Measurements from ENCODE around the gene ZNF385A. TPM values are rescaled to one million over a fixed set of nuclear protein-coding genes. Genes with fewer than 3 reads are reported as not detected.

The ZNF385A gene
- total and polyA plus RNA-seq, 2 experiments from 2014 or later = 13.4 to 20.0 TPM

DNA sequence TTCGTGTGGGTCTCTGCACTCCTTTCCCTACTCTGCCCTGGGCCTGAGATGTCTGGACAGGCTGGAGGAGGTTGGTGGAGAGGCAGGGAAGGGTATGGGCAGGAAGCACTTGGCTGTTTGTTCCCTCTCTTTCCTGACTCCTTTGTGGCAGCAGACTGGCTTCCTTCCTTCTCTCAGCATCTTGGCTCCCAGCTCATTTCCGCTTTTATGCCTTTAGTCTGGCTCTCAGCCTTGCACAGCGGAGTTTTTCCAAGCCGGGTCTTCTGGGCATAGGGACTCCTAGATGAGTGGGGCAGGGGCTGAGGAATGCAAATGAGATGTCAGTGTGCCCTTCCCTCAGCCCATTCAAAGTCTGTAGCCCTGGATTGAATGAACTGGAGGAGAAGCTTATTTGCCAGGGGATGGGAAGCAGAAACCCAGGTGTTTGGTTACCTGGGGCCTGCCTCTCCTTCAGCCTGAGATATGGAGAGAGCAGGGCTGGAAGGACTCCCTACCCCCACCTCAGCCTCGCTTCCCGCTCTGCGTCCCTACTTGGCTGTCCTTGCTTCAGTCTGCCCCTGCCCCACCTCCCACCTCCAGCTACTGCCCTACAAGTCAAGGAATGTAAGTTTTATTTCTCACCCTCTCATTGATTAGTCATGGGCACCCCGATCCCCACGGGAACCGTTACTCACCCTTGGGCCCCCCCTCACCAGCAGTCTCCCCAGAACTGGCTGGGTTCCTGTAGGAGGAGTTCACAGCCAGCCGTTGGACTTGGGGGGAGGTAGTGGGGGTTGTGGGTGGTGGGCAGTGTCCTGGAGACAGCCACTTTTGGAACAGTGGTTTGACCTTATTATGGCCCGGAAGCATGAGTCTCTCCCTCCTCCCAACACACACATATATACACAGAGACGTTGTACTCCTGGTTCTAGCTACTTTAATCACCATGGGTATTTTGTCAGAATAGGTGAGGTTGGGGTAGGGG is 43.8 kb upstream of the ZNF385A start:
- no peaks in the 10 kb centered on the region for H3K36me3 ChIP-seq
- TF ChIP-seq, protein P1, sequence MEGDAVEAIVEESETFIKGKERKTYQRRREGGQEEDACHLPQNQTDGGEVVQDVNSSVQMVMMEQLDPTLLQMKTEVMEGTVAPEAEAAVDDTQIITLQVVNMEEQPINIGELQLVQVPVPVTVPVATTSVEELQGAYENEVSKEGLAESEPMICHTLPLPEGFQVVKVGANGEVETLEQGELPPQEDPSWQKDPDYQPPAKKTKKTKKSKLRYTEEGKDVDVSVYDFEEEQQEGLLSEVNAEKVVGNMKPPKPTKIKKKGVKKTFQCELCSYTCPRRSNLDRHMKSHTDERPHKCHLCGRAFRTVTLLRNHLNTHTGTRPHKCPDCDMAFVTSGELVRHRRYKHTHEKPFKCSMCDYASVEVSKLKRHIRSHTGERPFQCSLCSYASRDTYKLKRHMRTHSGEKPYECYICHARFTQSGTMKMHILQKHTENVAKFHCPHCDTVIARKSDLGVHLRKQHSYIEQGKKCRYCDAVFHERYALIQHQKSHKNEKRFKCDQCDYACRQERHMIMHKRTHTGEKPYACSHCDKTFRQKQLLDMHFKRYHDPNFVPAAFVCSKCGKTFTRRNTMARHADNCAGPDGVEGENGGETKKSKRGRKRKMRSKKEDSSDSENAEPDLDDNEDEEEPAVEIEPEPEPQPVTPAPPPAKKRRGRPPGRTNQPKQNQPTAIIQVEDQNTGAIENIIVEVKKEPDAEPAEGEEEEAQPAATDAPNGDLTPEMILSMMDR (IDR thresholded peaks at IDR 0.05; ENCODE audit: low read depth, low read length) = no peak
- DNase-seq (ENCODE audit: low read depth in 1 of 2, low spot score in 1 of 2) = peak in 1 of 2 donors; percentile 72
- peak overlapping the region; percentile 65 for H3K27ac ChIP-seq
- no peaks in the 10 kb centered on the region for H3K9me3 ChIP-seq (ENCODE audit: low read depth)
- no peak overlapping the region for H3K4me3 ChIP-seq
- peaks cover 54% of the 10 kb centered on the region for H3K4me1 ChIP-seq (ENCODE audit: low read depth)
- no peaks in the 10 kb centered on the region for H3K27me3 ChIP-seq

DNA sequence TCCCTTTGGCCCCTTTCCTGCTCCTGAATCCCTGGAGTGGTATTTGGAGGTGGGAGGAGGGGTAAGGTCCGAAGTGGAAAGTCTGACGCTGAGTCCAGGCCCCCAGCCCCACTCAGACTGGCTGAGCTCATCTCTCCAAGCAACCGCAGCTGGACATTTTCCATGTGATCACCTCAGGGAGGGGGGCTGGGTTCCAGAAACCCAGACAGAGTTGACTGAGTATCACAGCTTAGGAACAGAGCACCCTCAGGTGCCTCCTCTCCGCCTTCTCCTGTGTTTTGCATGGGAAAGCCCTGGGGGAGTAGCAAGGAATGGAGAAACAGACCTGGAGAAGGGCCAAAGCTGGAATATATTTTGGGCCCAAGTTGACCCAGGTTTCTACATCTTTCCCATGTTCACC is 42.6 kb upstream of the ZNF385A start:
- TF ChIP-seq, protein P1 (IDR thresholded peaks at IDR 0.05; ENCODE audit: low read depth, low read length) = no peak
- Histone ChIP-seq H3K4me3 (no peak overlapping the region), H3K4me1 (ENCODE audit: low read depth) (peaks cover 53% of the 10 kb centered on the region), H3K27me3 (no peaks in the 10 kb centered on the region), H3K36me3 (no peaks in the 10 kb centered on the region), H3K27ac (no peak overlapping the region), H3K9me3 (ENCODE audit: low read depth) (no peaks in the 10 kb centered on the region)
- no peak for DNase-seq (ENCODE audit: low read depth in 1 of 2, low spot score in 1 of 2)

DNA sequence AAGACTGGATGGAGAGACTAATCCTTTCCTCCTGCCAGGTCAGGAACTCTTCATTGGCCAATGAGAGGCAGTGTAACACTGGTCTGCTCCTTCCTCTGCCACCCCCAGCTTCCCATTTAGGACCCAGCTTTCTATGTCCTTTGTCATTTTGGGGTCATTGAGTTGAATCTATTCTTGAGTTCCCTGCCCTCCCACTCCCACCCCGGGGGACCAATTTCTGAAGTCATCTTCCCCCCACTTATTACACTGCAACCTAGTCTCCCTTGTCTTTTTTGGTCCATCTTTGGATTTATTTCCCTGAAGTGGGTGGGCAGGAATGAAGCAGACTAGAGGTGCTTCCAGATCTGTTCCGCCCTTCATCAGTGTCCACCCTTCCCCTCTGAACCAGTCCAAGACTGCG is 42.2 kb upstream of the ZNF385A start:
- TF ChIP-seq, protein P1 (IDR thresholded peaks at IDR 0.05; ENCODE audit: low read depth, low read length) = no peak
- Histone ChIP-seq H3K4me1 (ENCODE audit: low read depth) (peaks cover 49% of the 10 kb centered on the region), H3K36me3 (no peaks in the 10 kb centered on the region), H3K9me3 (ENCODE audit: low read depth) (no peaks in the 10 kb centered on the region), H3K27ac (no peak overlapping the region), H3K4me3 (no peak overlapping the region), H3K27me3 (no peaks in the 10 kb centered on the region)
- DNase-seq (ENCODE audit: low read depth in 1 of 2, low spot score in 1 of 2) = no peak

DNA sequence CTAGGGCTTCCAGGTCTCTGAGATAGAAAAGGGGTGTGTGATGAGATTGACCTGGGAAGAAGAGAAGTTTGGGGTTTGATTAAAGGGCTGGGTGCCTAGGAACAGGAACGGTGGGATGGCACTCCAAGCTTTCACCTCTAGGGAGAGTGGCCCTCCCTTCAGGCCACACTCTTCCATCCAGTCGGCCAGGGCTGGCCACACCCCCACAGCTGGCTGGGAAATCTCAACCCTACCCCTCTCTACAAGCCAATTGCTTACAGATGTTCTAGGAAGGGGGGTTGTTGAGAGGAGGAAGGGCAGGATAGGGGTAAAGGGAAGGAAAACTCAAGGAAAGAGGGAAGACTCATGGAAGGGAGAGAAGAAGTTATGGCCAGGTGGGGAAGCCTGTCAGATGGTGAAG is 41.2 kb upstream of the ZNF385A start:
- no peak for DNase-seq (ENCODE audit: low read depth in 1 of 2, low spot score in 1 of 2)
- TF ChIP-seq, protein P1 (IDR thresholded peaks at IDR 0.05; ENCODE audit: low read depth, low read length) = no peak
- no peaks in the 10 kb centered on the region for H3K27me3 ChIP-seq

DNA sequence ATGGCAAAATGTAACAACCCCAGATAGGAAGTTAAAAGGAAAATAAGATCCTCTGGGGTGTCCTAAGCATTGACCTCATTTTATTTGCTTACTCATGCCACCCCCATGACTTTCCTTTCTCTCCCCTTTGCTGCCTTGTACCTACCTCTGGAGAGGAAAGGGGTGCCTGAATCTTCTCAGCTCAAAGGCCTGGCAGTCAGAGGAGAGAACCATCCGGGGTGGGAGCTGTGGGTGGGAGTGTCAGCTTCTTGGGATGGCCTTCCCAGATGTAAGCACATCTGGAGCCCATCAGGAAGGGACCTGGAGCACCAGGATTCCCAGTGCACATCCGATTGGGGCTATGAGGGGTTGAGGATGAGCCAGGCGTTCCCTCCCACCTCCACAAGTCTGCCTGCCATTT is 39.7 kb upstream of the ZNF385A start:
- no peak for DNase-seq (ENCODE audit: low read depth in 1 of 2, low spot score in 1 of 2)
- H3K9me3 ChIP-seq (ENCODE audit: low read depth) = no peaks in the 10 kb centered on the region
- no peaks in the 10 kb centered on the region for H3K27me3 ChIP-seq
- TF ChIP-seq, protein P1 (IDR thresholded peaks at IDR 0.05; ENCODE audit: low read depth, low read length) = no peak
- H3K27ac ChIP-seq = no peak overlapping the region
- H3K4me3 ChIP-seq = no peak overlapping the region
- H3K4me1 ChIP-seq (ENCODE audit: low read depth) = peaks cover 40% of the 10 kb centered on the region
- H3K36me3 ChIP-seq = no peaks in the 10 kb centered on the region

More for the DNA sequence above, 41.2 kb upstream of the ZNF385A start:
- Histone ChIP-seq H3K4me3 (no peak overlapping the region), H3K4me1 (ENCODE audit: low read depth) (peaks cover 43% of the 10 kb centered on the region), H3K27ac (no peak overlapping the region), H3K9me3 (ENCODE audit: low read depth) (no peaks in the 10 kb centered on the region), H3K36me3 (no peaks in the 10 kb centered on the region)

Measured in cardiac muscle cell (in vitro differentiated cells and primary cell).